Vagina (tissue), 2 donors: ENCODE results near the gene PEPD. TPM values are rescaled to one million over a fixed set of nuclear protein-coding genes. Genes with fewer than 3 reads are reported as not detected.

ENCODE experiments used
- DNase-seq, 2 donors: peaks; one replicate each; pipeline ENCODE4 v3.0.0-alpha.2; 2017; ENCODE audit errors: extremely low spot score in 2 of 2
- H3K27ac ChIP-seq: fragments of 200-600 bp; sonication (generic); one replicate; pipeline ENCODE4 v1.5.1; 2019
- H3K27me3 ChIP-seq: fragments of 200-600 bp; sonication (generic); one replicate; pipeline ENCODE4 v1.5.1; 2019
- H3K36me3 ChIP-seq, 2 donors: fragments of 200-600 bp; sonication (generic); one replicate each; pipeline ENCODE4 v1.5.1; 2017 to 2019
- H3K4me1 ChIP-seq: fragments of 200-600 bp; sonication (generic); one replicate; pipeline ENCODE4 v1.5.1; 2019
- H3K4me3 ChIP-seq, 2 donors: fragments of 200-600 bp; sonication (generic); 1 replicate in 1 of 2; 2 replicates in 1 of 2; pipeline ENCODE4 v1.5.1; 2016 to 2019
- H3K9me3 ChIP-seq: fragments of 200-600 bp; sonication (generic); one replicate; pipeline ENCODE4 v1.5.1; 2019
- CTCF ChIP-seq, 3 experiments: fragments of 450-650 bp in 2 of 3; fragments of 200-600 bp in 1 of 3; sonication (generic) in 1 of 3; IDR thresholded peaks; one replicate each; pipeline ENCODE4 v1.5.1; 2017 to 2019; ENCODE audit warnings: antibody characterized with exemption in 3 of 3, mild to moderate bottlenecking in 2 of 3, moderate library complexity in 2 of 3
- POLR2A ChIP-seq, 2 donors: fragments of 450-650 bp; IDR thresholded peaks; one replicate each; pipeline ENCODE4 v1.6.1; 2017; ENCODE audit warnings: antibody characterized with exemption in 2 of 2, mild to moderate bottlenecking in 2 of 2, moderate library complexity in 2 of 2
- POLR2AphosphoS5 ChIP-seq, 2 donors: sonication (generic); formaldehyde crosslinking; IDR thresholded peaks; one replicate each; pipeline ENCODE4 v1.9.0; 2017; ENCODE audit warnings: antibody characterized with exemption in 2 of 2, mild to moderate bottlenecking in 2 of 2, low read depth in 1 of 2; ENCODE audit not compliant: insufficient read depth in 1 of 2
- intact Hi-C: fragments of 100-400 bp; cut with DNase I; formaldehyde crosslinking; loops from one replicate; pipeline ENCODE4 v1.15.1; 2023
- total RNA-seq: library from RNA; depleted of rRNA; stranded (reverse); fragments of >200 nt; gene quantifications from one replicate; pipeline ENCODE4 v1.2.3, GENCODE V29; 2016

Gene PEPD
- total RNA-seq, 1 donor from 2014 or later = 61.9 TPM

DNA sequence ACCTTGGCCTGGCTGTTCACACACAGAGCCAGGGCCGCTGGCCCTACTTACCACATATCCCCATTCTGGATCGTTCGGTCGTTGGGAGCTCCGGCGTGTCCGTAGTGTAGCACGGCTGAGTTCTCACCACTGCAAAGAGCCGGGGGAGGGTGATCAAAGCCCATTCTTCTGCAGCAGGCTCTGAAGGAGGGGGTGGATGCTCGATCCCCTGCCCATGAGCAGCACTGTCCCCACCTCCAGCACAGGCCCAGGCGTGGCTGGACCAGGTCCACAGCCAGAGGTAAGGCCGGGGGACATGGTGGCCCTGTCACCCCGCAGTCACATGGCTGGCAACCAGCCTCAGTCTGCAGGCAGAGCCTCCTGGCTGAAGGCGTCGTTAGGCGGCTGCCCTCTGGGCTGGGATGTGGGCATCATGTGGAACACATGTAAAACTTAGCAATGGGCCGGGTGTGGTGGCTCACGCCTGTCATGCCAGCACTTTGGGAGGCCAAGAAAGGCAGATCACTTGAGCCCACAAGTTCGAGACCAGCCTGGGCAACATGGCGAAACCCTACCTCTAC lies 109.9 kb downstream of the PEPD start:
- no peaks in the 10 kb centered on the region for H3K9me3 ChIP-seq
- H3K36me3 ChIP-seq = no peaks in the 10 kb centered on the region
- H3K4me3 ChIP-seq = no peak overlapping the region
- DNase-seq = no peak
- H3K4me1 ChIP-seq = peaks cover 5% of the 10 kb centered on the region
- H3K27me3 ChIP-seq = no peaks in the 10 kb centered on the region
- no peak for TF ChIP-seq CTCF (IDR thresholded peaks at IDR 0.05)
- TF ChIP-seq POLR2AphosphoS5 (IDR thresholded peaks at IDR 0.05; ENCODE audit: insufficient read depth in 1 of 2, low read depth in 1 of 2) = no peak
- TF ChIP-seq POLR2A (IDR thresholded peaks at IDR 0.05) = no peak
- no peak overlapping the region for H3K27ac ChIP-seq
- intact Hi-C loops = loop anchor here (10.0 kb wide), 1 partner anchor 363 kb away; no protein-coding TSS in a partner anchor

GRCh38 chr19:33410915-33411401 lies 110.6 kb downstream of the PEPD start:
- no peaks in the 10 kb centered on the region for H3K27me3 ChIP-seq
- intact Hi-C loops = loop anchor here (10.0 kb wide), 1 partner anchor 364 kb away; no protein-coding TSS in a partner anchor

DNA sequence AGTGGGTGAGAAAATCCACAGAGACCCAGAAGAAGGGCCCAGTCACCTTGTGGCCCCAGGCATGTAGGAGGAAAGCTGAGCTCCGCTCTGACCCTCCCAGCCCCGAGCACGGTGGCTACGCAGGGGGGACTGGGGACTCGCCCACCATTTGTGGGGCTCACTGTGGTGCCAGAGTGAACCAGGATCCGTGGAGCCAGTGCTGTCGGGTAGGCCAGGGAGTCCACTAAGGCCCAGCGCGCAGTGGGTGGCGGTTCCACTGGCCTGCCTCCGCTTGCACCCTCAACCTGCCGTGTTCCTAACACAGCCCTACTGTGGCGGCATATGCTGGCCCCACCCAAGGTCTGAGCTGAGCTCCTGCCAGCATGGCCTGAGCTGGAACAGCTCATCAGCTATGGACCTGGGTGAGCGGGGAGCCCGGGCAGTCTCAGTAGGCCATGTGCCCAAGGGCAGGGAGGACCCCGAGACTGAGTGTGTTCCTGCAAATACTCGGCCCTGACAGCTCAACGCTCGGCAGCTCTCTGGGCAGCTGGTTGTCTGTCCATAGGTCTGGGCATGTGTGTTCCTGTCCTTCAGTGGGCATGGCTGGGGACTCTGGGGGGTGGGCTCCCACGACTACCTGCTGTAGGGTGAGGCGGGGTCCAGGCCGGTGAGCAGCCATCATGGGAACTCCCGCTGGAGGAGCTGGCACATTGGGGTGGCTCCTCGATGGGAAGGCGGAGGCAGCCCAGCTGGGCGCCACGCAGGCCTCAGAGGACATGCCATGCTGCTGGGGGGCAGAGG lies 111.5 kb downstream of the PEPD start:
- Histone ChIP-seq H3K4me1 (peaks cover 14% of the 10 kb centered on the region), H3K4me3 (no peak overlapping the region), H3K9me3 (no peaks in the 10 kb centered on the region), H3K27ac (no peak overlapping the region), H3K36me3 (no peaks in the 10 kb centered on the region), H3K27me3 (no peaks in the 10 kb centered on the region)
- no peak for TF ChIP-seq CTCF (IDR thresholded peaks at IDR 0.05)
- TF ChIP-seq POLR2A (IDR thresholded peaks at IDR 0.05) = no peak
- no peak for TF ChIP-seq POLR2AphosphoS5 (IDR thresholded peaks at IDR 0.05; ENCODE audit: insufficient read depth in 1 of 2, low read depth in 1 of 2)
- no peak for DNase-seq
- intact Hi-C loops = loop anchor here (10.0 kb wide), 1 partner anchor 365 kb away; no protein-coding TSS in a partner anchor

More at GRCh38 chr19:33410915-33411401, 110.6 kb downstream of the PEPD start:
- no peaks in the 10 kb centered on the region for H3K9me3 ChIP-seq
- H3K36me3 ChIP-seq = no peaks in the 10 kb centered on the region
- H3K4me3 ChIP-seq = no peak overlapping the region
- no peak overlapping the region for H3K27ac ChIP-seq
- no peak for DNase-seq
- H3K4me1 ChIP-seq = peaks cover 8% of the 10 kb centered on the region
- TF ChIP-seq CTCF (IDR thresholded peaks at IDR 0.05) (no peak), POLR2A (IDR thresholded peaks at IDR 0.05) (no peak), POLR2AphosphoS5 (IDR thresholded peaks at IDR 0.05; ENCODE audit: insufficient read depth in 1 of 2, low read depth in 1 of 2) (no peak)

- H3K27me3 ChIP-seq = no peaks in the 10 kb centered on the region
- H3K4me1 ChIP-seq = peaks cover 14% of the 10 kb centered on the region
- intact Hi-C loops = no loop called here
- DNase-seq = no peak
- H3K4me3 ChIP-seq = no peak overlapping the region
- no peak overlapping the region for H3K27ac ChIP-seq
- no peaks in the 10 kb centered on the region for H3K9me3 ChIP-seq
- no peaks in the 10 kb centered on the region for H3K36me3 ChIP-seq
- no peak for TF ChIP-seq CTCF (IDR thresholded peaks at IDR 0.05)
- no peak for TF ChIP-seq POLR2AphosphoS5 (IDR thresholded peaks at IDR 0.05; ENCODE audit: insufficient read depth in 1 of 2, low read depth in 1 of 2)
- no peak for TF ChIP-seq POLR2A (IDR thresholded peaks at IDR 0.05)
Measured at GRCh38 chr19:33408538-33409434, 112.8 kb downstream of the PEPD start.
